Measurements from ENCODE around the gene CYP21A2. TPM values are rescaled to one million over a fixed set of nuclear protein-coding genes. Genes with fewer than 3 reads are reported as not detected.

CYP21A2 gene

DNA sequence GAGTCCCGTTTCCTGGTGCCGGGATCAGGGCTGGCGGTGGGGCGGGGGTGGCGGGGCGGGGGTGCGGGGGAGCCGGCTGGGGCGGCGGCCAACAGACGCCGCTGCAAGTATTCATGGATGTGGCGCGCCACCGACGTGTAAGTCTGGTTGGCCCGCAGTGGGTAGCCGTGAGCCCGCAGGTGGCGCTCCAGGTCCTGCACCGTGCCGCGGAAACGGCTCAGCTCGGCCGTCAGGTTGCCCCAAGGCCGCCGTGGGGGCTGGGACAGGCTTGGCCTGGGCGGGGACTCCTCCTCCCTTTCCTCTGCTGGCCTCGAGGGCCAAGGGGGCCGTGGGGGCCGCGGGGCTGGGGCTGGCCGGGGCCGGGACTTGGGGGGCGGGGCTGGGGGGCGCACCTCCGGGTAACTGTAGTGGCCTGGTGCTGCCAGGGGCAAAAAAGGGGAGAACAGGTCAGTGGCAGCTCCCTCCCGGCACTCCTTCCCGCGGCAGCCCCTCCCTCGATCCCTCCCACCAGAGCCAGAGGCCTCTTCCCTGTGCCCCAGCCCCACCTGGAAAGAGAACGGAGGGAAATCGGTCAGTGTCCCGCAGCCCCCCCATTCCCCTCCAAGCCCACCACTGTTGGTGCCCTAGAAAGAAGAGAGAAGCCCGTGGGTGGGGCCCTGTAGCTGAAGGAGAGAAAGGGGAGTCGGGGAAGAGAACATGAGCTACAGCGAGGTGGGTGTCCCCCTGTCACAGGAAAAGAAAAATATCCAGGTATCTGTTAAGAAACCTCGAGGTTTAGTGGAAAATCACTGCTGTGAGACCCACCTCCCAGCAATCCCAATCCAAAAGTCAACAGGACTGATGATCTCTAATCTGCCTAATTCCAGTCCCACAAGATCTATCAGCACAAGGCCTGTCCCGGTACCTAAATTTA lies 49.6 kb downstream of the CYP21A2 start:
- no CpG with 5 or more reads among the region's 50 CpGs for WGBS (ENCODE audit: extremely low coverage, insufficient coverage, low lambda C conversion rate)
- no peak overlapping the region for H3K4me3 ChIP-seq (ENCODE audit: low read length)

DNA sequence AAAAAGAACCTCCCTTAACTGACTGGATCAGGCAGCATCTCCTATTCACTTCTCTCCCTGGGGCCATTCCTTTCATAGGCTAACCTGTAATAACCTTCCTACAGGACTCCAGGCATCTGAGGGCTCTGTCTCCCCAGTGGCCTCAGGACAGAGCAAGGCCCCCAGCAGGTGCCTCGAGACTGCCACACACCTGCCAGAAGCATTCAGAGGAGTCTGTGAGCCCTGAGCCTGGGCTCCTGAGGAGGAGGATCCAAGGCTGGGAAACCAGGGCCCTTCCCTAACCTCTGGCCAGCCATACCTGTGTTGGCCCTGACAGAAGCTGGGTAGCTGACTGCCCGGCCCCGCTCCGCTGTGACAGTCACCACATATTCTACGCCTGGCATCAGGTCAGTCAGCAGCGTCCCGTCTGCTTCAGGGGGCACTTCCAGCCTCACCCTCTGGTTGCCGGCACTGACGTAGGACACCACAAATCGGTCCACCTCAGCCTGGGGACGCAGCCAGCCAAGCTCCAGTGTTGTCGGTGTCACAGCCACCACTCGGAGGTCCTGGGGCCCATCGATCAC lies 50.4 kb downstream of the CYP21A2 start:
- H4K8ac ChIP-seq (ENCODE audit: low read depth, low read length) = no peak overlapping the region
- H3K56ac ChIP-seq (ENCODE audit: low read length) = peak overlapping the region; percentile 37
- H2BK15ac ChIP-seq (replicated peaks; ENCODE audit: low read depth) = no peak overlapping the region
- no peak overlapping the region for H2AK5ac ChIP-seq (ENCODE audit: low read length)
- H2BK5ac ChIP-seq (ENCODE audit: low read length) = no peak overlapping the region
- H3K79me1 ChIP-seq (ENCODE audit: low read length) = no peaks in the 10 kb centered on the region
- no peaks in the 10 kb centered on the region for H3K27me3 ChIP-seq (ENCODE audit: insufficient read depth, low read length, poor library complexity)
- H3K9ac ChIP-seq (ENCODE audit: low read length) = no peak overlapping the region
- no peak overlapping the region for H3K27ac ChIP-seq (ENCODE audit: low read depth, low read length)
- no peaks in the 10 kb centered on the region for H3K79me2 ChIP-seq (ENCODE audit: control insufficient read depth, insufficient read depth, low read length)
- H3K4me1 ChIP-seq (ENCODE audit: control insufficient read depth, low read depth, low read length) = no peaks in the 10 kb centered on the region
- H2BK120ac ChIP-seq (ENCODE audit: low read depth, low read length) = no peak overlapping the region
- no peaks in the 10 kb centered on the region for H3K36me3 ChIP-seq (ENCODE audit: control insufficient read depth, insufficient read depth, low read length)
- no peak for DNase-seq
- H3K4ac ChIP-seq (ENCODE audit: low read depth, low read length) = no peak overlapping the region
- no peak overlapping the region for H3K4me3 ChIP-seq (ENCODE audit: low read length)
- no CpG with 5 or more reads among the region's 14 CpGs for WGBS (ENCODE audit: extremely low coverage, insufficient coverage, low lambda C conversion rate)
- no peak overlapping the region for H3K18ac ChIP-seq (ENCODE audit: low read length)
- H3K23ac ChIP-seq (ENCODE audit: low read length) = peak overlapping the region; percentile 71
- no peak overlapping the region for H3K4me2 ChIP-seq (ENCODE audit: low read length)
- H4K5ac ChIP-seq (ENCODE audit: low read length) = no peak overlapping the region

More for the DNA sequence above, 49.6 kb downstream of the CYP21A2 start:
- no peak overlapping the region for H4K8ac ChIP-seq (ENCODE audit: low read depth, low read length)
- no peak overlapping the region for H2BK15ac ChIP-seq (replicated peaks; ENCODE audit: low read depth)
- H3K9ac ChIP-seq (ENCODE audit: low read length) = peak overlapping the region; percentile 55
- peak overlapping the region; percentile 74 for H3K56ac ChIP-seq (ENCODE audit: low read length)
- H4K5ac ChIP-seq (ENCODE audit: low read length) = no peak overlapping the region
- H2BK5ac ChIP-seq (ENCODE audit: low read length) = no peak overlapping the region
- no peak overlapping the region for H3K27ac ChIP-seq (ENCODE audit: low read depth, low read length)
- H2AK5ac ChIP-seq (ENCODE audit: low read length) = no peak overlapping the region
- no peaks in the 10 kb centered on the region for H3K79me2 ChIP-seq (ENCODE audit: control insufficient read depth, insufficient read depth, low read length)
- DNase-seq = peak; percentile 95
- H3K4ac ChIP-seq (ENCODE audit: low read depth, low read length) = no peak overlapping the region
- H3K18ac ChIP-seq (ENCODE audit: low read length) = peak overlapping the region; percentile 81
- H3K27me3 ChIP-seq (ENCODE audit: insufficient read depth, low read length, poor library complexity) = no peaks in the 10 kb centered on the region
- no peak overlapping the region for H3K23ac ChIP-seq (ENCODE audit: low read length)
- H3K79me1 ChIP-seq (ENCODE audit: low read length) = no peaks in the 10 kb centered on the region
- peak overlapping the region; percentile 62 for H2BK120ac ChIP-seq (ENCODE audit: low read depth, low read length)
- no peak overlapping the region for H3K4me2 ChIP-seq (ENCODE audit: low read length)
- no peaks in the 10 kb centered on the region for H3K36me3 ChIP-seq (ENCODE audit: control insufficient read depth, insufficient read depth, low read length)
- no peaks in the 10 kb centered on the region for H3K4me1 ChIP-seq (ENCODE audit: control insufficient read depth, low read depth, low read length)

DNA sequence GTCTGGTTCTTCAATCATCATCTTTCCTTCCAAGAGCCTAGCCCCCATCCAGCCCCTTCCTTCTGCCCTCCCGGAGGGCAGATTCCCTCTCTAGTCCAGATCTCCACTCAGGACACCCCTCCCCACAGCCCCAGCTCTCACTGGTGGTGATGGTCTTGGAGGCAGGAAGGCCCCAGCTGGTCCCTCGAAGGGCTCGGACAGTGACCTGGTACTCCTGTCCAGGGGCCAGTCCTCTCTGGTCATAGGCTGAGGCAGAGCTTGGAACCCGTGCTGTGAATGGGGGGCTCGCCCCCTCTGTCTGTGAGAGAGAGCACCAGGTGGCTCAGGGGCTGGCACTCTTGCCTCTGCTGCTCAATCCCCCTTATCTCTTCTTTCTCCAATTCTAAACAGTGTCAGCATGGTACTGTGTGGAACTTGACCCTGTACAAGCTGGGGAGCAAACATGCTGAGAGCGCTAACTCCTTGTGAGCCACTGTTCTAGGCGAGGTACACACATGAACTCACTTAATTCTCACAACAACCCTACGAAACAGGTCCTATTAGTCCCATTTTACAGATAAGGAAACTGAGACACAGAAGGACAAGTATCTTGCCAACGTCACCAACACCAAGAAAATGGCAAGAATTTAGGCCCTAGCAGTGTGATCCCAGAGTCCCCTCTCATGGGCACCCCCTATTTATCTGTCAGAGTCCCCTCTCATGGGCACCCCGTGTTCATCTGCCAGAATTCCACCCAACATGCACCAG lies 51.0 kb downstream of the CYP21A2 start:
- Histone ChIP-seq H2BK5ac (ENCODE audit: low read length) (no peak overlapping the region), H2AK5ac (ENCODE audit: low read length) (no peak overlapping the region), H2BK15ac (replicated peaks; ENCODE audit: low read depth) (no peak overlapping the region), H3K4me1 (ENCODE audit: control insufficient read depth, low read depth, low read length) (no peaks in the 10 kb centered on the region), H3K18ac (ENCODE audit: low read length) (no peak overlapping the region), H3K79me1 (ENCODE audit: low read length) (no peaks in the 10 kb centered on the region), H4K8ac (ENCODE audit: low read depth, low read length) (no peak overlapping the region), H3K4me3 (ENCODE audit: low read length) (no peak overlapping the region), H3K4ac (ENCODE audit: low read depth, low read length) (no peak overlapping the region), H3K9ac (ENCODE audit: low read length) (no peak overlapping the region), H3K4me2 (ENCODE audit: low read length) (no peak overlapping the region), H2BK120ac (ENCODE audit: low read depth, low read length) (no peak overlapping the region), H4K5ac (ENCODE audit: low read length) (no peak overlapping the region), H3K27me3 (ENCODE audit: insufficient read depth, low read length, poor library complexity) (no peaks in the 10 kb centered on the region), H3K56ac (ENCODE audit: low read length) (no peak overlapping the region), H3K23ac (ENCODE audit: low read length) (no peak overlapping the region), H3K27ac (ENCODE audit: low read depth, low read length) (no peak overlapping the region), H3K36me3 (ENCODE audit: control insufficient read depth, insufficient read depth, low read length) (no peaks in the 10 kb centered on the region), H3K79me2 (ENCODE audit: control insufficient read depth, insufficient read depth, low read length) (no peaks in the 10 kb centered on the region)
- DNase-seq = no peak
- no CpG with 5 or more reads among the region's 10 CpGs for WGBS (ENCODE audit: extremely low coverage, insufficient coverage, low lambda C conversion rate)

Small RNA genes within 50 kb of the gene (small RNA-seq; reads per million reads assigned to genes)
- gene RNA5SP206 (ENCODE audit: insufficient read depth) = not detected

Measured in mesendoderm (in vitro differentiated cells).